Gastroesophageal sphincter (tissue), 4 donors: ENCODE measurements around the gene ELMO3. TPM values are rescaled to one million over a fixed set of nuclear protein-coding genes. Genes with fewer than 3 reads are reported as not detected.
A peak's percentile ranks its signal among the peaks of the same experiment; 100 is the strongest.

Experiments
- ATAC-seq: fragments of 150-250 bp; one replicate; pipeline ENCODE4 v1.9.1; 2016; ENCODE audit warnings: mild to moderate bottlenecking, moderate library complexity
- H3K27ac ChIP-seq, 4 donors: fragments of 200-600 bp; sonication (generic) in 3 of 4; 1 replicate in 3 of 4; 2 replicates in 1 of 4; pipeline ENCODE4 v1.5.1; 2016 to 2019
- H3K27me3 ChIP-seq: fragments of 200-600 bp; sonication (generic); one replicate; pipeline ENCODE4 v1.5.1; 2019
- H3K36me3 ChIP-seq, 2 donors: fragments of 200-600 bp; sonication (generic); one replicate each; pipeline ENCODE4 v1.5.1; 2019; ENCODE audit warnings: control low read depth in 1 of 2
- H3K4me1 ChIP-seq, 3 donors: fragments of 200-600 bp; sonication (generic); 1 replicate in 2 of 3; 2 replicates in 1 of 3; pipeline ENCODE4 v1.5.1; 2016 to 2019; ENCODE audit warnings: control low read depth in 2 of 3
- H3K4me3 ChIP-seq, 2 donors: fragments of 200-600 bp; sonication (generic); one replicate each; pipeline ENCODE4 v1.5.1; 2019; ENCODE audit warnings: mild to moderate bottlenecking in 1 of 2, moderate library complexity in 1 of 2
- H3K9me3 ChIP-seq, 3 donors: fragments of 200-600 bp; sonication (generic); one replicate each; pipeline ENCODE4 v1.5.1; 2017 to 2019; ENCODE audit warnings: control low read depth in 2 of 3
- EP300 ChIP-seq: sonication (generic); formaldehyde crosslinking; IDR thresholded peaks from one replicate; pipeline ENCODE4 v1.6.1; 2017; ENCODE audit warnings: antibody characterized with exemption, mild to moderate bottlenecking
- POLR2A ChIP-seq, 2 donors: fragments of 450-650 bp; IDR thresholded peaks; one replicate each; pipeline ENCODE4 v1.6.1; 2017; ENCODE audit warnings: antibody characterized with exemption in 2 of 2, mild to moderate bottlenecking in 2 of 2, moderate library complexity in 1 of 2
- POLR2AphosphoS5 ChIP-seq: sonication (generic); formaldehyde crosslinking; IDR thresholded peaks from one replicate; pipeline ENCODE4 v1.6.1; 2017; ENCODE audit warnings: antibody characterized with exemption
- WGBS, 2 donors: methylation state at CpG; one replicate each; pipeline ENCODE4 v1.1.5; 2018; ENCODE audit warnings: low coverage in 1 of 2; 5-methylcytosine and 5-hydroxymethylcytosine counted together
- total RNA-seq, 4 donors: library from RNA; depleted of rRNA; stranded (reverse); fragments of >200 nt; gene quantifications; one replicate each; pipeline ENCODE4 v1.1.0, GENCODE V29; 2016
- TF ChIP-seq, protein P1 (sequence below), 4 experiments: fragments of 200-600 bp in 2 of 4; fragments of 450-650 bp in 2 of 4; sonication (generic) in 1 of 4; IDR thresholded peaks; one replicate each; pipeline ENCODE4 v1.5.1; 2017 to 2019; ENCODE audit warnings: antibody characterized with exemption in 4 of 4, mild to moderate bottlenecking in 2 of 4, moderate library complexity in 2 of 4

The ELMO3 gene
- total RNA-seq, 4 donors from 2014 or later: 0.15 to 3.9 (median 1.3) TPM

DNA sequence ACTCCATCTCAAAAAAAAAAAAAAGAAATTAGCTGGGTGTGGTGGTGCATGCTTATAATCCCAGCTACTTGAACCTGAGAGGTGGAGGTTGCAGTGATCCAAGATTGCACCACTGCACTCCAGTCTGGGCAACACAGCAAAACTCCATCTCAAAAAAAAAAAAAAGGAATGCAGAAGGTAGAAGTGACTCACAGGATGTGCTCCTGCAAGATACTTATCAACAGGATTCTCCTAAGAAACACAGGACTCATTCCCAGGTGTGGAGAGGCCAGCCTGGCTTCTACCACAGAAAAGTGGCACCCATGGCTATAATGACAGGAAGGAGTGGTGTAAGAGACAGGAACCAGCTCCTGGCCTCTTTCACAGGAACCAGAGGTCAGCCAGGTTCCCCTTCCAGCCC lies 13.8 kb downstream of the ELMO3 start:
- no peaks in the 10 kb centered on the region for H3K27me3 ChIP-seq
- no peak for ATAC-seq
- H3K36me3 ChIP-seq: peaks cover 0 to 59% of the 10 kb centered on the region in 2 donors
- peaks cover 0 to 15% (median 0%) of the 10 kb centered on the region in 3 donors for H3K4me1 ChIP-seq
- H3K4me3 ChIP-seq: no peak overlapping the region
- no peak overlapping the region for H3K27ac ChIP-seq
- H3K9me3 ChIP-seq: no peaks in the 10 kb centered on the region
- no peak for TF ChIP-seq EP300
- TF ChIP-seq, protein P1, sequence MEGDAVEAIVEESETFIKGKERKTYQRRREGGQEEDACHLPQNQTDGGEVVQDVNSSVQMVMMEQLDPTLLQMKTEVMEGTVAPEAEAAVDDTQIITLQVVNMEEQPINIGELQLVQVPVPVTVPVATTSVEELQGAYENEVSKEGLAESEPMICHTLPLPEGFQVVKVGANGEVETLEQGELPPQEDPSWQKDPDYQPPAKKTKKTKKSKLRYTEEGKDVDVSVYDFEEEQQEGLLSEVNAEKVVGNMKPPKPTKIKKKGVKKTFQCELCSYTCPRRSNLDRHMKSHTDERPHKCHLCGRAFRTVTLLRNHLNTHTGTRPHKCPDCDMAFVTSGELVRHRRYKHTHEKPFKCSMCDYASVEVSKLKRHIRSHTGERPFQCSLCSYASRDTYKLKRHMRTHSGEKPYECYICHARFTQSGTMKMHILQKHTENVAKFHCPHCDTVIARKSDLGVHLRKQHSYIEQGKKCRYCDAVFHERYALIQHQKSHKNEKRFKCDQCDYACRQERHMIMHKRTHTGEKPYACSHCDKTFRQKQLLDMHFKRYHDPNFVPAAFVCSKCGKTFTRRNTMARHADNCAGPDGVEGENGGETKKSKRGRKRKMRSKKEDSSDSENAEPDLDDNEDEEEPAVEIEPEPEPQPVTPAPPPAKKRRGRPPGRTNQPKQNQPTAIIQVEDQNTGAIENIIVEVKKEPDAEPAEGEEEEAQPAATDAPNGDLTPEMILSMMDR (IDR thresholded peaks at IDR 0.05): no peak
- TF ChIP-seq POLR2AphosphoS5: no peak
- TF ChIP-seq POLR2A (IDR thresholded peaks at IDR 0.05): no peak

DNA sequence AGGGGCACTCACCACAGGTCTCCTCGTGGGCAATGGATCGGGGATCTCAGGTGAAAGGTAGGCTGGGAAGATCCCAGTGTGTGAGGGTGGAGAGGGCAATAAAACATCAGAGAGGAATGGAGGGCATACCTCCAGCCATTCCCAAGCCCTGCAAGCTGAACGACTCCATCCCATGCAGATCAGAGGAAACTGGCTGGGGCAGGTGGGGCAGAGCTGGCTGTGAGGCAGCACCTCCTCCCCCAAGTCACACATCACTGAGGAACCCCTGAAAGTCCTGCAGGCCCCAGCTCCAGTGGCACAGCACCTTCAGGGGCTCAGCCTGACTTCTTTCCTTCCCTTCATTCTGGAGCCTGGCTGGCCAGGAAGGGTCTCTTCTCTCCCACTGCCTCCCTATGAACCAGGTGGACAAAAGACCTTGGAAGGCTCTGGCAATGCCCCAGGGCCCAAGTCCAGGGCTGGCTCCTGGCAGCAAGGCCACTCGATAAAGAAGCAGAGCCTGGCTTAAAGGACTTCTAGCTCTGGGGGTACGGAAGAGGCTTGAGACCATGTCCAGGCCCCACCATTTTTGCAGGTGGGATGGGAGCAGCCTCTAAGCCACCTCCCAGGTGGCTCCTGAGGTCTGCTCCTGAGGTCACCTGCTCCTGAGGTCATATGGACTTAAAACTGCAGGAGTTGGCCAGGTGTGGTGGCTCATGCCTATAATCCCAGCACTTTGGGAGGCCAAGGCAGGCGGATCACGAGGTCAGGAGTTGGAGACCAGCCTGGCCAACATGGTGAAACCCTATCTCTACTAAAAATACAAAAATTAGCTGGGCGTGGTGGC lies 14.5 kb downstream of the ELMO3 start:
- no peaks in the 10 kb centered on the region for H3K9me3 ChIP-seq
- H3K4me1 ChIP-seq: peaks cover 0 to 15% (median 0%) of the 10 kb centered on the region in 3 donors
- H3K27me3 ChIP-seq: no peaks in the 10 kb centered on the region
- no peak for ATAC-seq
- H3K36me3 ChIP-seq: peaks cover 0 to 55% of the 10 kb centered on the region in 2 donors
- WGBS, 2 donors: 75 to 90% methylated on average over 2 to 4 of the region's 8 CpGs
- no peak overlapping the region for H3K4me3 ChIP-seq
- TF ChIP-seq, protein P1 (IDR thresholded peaks at IDR 0.05): no peak
- TF ChIP-seq EP300 (no peak), POLR2A (IDR thresholded peaks at IDR 0.05) (no peak), POLR2AphosphoS5 (no peak)
- no peak overlapping the region for H3K27ac ChIP-seq

DNA sequence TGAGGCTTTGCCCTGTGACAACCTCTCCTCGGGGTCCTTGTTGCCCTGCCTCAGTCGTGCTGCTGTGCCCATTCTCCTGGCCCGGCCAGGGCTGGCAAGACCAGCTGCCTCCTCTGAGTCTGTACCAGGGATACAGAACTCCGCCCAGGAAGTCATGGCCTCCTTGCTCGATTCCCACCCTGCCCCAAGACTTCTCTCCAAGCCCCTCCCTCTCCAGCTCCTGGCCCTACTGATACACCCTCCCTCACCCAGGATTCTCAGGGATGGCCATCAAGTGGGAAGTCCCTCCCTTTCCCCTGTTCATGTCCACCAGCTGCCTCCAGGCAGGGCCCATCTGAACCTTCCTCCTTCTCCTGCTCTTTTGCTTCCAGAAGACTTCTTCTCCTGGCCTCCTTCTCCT lies 16.8 kb downstream of the ELMO3 start:
- no peaks in the 10 kb centered on the region for H3K9me3 ChIP-seq
- WGBS, 2 donors: 73 to 83% methylated on average over 1 to 5 of the region's 5 CpGs
- TF ChIP-seq, protein P1 (IDR thresholded peaks at IDR 0.05): no peak
- TF ChIP-seq EP300 (no peak), POLR2A (IDR thresholded peaks at IDR 0.05) (no peak), POLR2AphosphoS5 (no peak)
- H3K36me3 ChIP-seq: peaks cover 0 to 41% of the 10 kb centered on the region in 2 donors
- no peak overlapping the region for H3K27ac ChIP-seq
- no peak for ATAC-seq
- no peaks in the 10 kb centered on the region for H3K27me3 ChIP-seq
- peaks cover 0 to 15% (median 0%) of the 10 kb centered on the region in 3 donors for H3K4me1 ChIP-seq
- no peak overlapping the region for H3K4me3 ChIP-seq

DNA sequence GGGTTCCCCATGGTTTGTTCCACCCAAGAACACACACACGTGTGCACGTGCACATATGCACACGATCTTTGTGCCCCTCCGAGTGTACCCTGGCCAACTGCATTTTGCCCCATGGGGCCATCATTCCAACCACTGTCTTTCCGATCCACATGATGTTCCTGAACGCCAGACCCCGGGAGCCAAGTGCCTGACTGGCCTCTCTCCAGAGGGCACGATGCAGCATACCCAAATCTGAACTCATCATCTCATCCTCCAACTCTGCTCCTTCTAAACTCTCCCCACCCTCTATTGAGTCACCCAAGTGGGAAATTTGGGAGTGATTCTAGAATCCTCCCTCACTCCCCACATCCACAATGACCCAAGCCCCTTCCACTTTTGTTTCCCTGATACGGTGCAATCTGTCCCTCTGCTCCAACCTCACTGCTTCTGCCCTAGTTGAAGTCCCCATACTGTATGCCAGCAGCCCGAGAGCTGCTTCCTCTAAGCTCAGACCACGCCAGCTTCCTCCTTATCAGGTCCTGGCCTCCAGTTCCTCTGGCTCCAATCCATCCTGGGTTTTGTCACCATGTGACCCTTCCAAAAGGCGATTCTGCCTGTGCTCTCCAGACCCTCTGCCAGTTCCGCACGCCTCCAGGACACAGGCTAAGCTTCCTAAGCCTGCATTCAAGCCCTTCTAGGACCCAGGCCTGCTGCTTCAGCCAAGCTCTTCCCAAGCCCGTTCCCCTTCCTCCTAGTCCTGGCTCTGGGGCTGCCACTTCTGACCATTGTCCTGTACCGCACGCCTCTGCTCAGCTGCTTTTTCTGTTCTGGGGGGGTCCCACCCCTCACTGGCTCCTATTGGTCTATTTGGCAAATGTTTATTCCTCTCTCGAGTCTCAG lies 17.9 kb downstream of the ELMO3 start:
- peak overlapping the region in 2 of 4 donors; percentile 35 to 36 for H3K27ac ChIP-seq
- no peak overlapping the region for H3K4me3 ChIP-seq
- TF ChIP-seq, protein P1 (IDR thresholded peaks at IDR 0.05): no peak
- TF ChIP-seq EP300 (no peak), POLR2A (IDR thresholded peaks at IDR 0.05) (no peak), POLR2AphosphoS5 (no peak)
- peaks cover 0 to 33% of the 10 kb centered on the region in 2 donors for H3K36me3 ChIP-seq
- no peaks in the 10 kb centered on the region for H3K9me3 ChIP-seq
- peaks cover 0 to 15% (median 0%) of the 10 kb centered on the region in 3 donors for H3K4me1 ChIP-seq
- WGBS, 2 donors: 60 to 78% methylated on average over 11 to 18 of the region's 18 CpGs
- ATAC-seq: peak; percentile 60
- no peaks in the 10 kb centered on the region for H3K27me3 ChIP-seq
